ENCODE results near the gene CP.

DNA sequence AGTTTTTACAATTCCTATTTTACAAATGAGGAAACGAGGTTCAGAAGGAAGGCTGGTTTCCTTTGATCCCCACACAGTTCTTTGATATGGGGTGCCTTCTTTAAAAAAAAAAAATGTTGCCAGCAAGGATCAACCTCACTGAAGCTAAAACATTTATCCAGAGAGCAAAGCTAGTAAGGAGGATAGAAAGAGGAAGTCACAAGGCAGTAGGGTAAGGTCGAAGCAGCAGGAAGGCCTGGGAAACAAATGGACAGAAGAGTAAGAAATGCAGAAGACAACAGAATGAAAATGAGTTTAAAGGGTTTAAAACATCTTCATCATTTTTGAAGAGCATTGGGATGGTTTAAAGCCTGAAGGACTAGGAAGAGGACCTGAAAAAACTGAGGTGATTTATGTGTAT, 30.6 kb upstream of the CP start:
- TF ChIP-seq CTCF (IDR thresholded peaks at IDR 0.05): no peak
- TF ChIP-seq POLR2A (IDR thresholded peaks at IDR 0.05): no peak
